ENCODE results near the gene GDF7. TPM values are rescaled to one million over a fixed set of nuclear protein-coding genes. Genes with fewer than 3 reads are reported as not detected.

The GDF7 gene
- total and polyA plus RNA-seq, 3 donors from 2014 or later: 0.62 to 1.1 (median 0.69) TPM

GRCh38 chr2:20619624-20620024, 47.3 kb upstream of the GDF7 start:
- Histone ChIP-seq H3K4me1 (peaks cover 41% of the 10 kb centered on the region), H3K27me3 (no peaks in the 10 kb centered on the region), H3K36me3 (ENCODE audit: low read depth, missing control alignments) (no peaks in the 10 kb centered on the region), H3K9me3 (no peaks in the 10 kb centered on the region), H3K4me3 (no peak overlapping the region), H3K27ac (peak overlapping the region; percentile 96)
- 71 to 85% methylated on average over 10 to 13 of the region's 13 CpGs for WGBS, 2 donors
- TF ChIP-seq CTCF (IDR thresholded peaks at IDR 0.05): no peak
- no peak for DNase-seq
- intact Hi-C loops (cut with DNase I; ENCODE audit: low total_unique reads): no loop called here

- H3K27me3 ChIP-seq: no peaks in the 10 kb centered on the region
- H3K9me3 ChIP-seq: no peaks in the 10 kb centered on the region
- DNase-seq: no peak
- TF ChIP-seq CTCF (IDR thresholded peaks at IDR 0.05): no peak
- no peak for TF ChIP-seq POLR2A (IDR thresholded peaks at IDR 0.05)
- peaks cover 41% of the 10 kb centered on the region for H3K4me1 ChIP-seq
- peak overlapping the region; percentile 96 for H3K27ac ChIP-seq
- 82 to 86% methylated on average over 8 of the region's 8 CpGs for WGBS, 2 donors
- intact Hi-C loops (cut with DNase I; ENCODE audit: low total_unique reads): no loop called here
- H3K4me3 ChIP-seq: no peak overlapping the region
- H3K36me3 ChIP-seq (ENCODE audit: low read depth, missing control alignments): no peaks in the 10 kb centered on the region
Observed at GRCh38 chr2:20620271-20620681, 46.7 kb upstream of the GDF7 start.

GRCh38 chr2:20620696-20621365, 46.1 kb upstream of the GDF7 start:
- no peak for TF ChIP-seq CTCF (IDR thresholded peaks at IDR 0.05)
- TF ChIP-seq POLR2A (IDR thresholded peaks at IDR 0.05): no peak
- peaks cover 41% of the 10 kb centered on the region for H3K4me1 ChIP-seq
- 80 to 92% methylated on average over 3 to 4 of the region's 4 CpGs for WGBS, 2 donors
- intact Hi-C loops (cut with DNase I; ENCODE audit: low total_unique reads): no loop called here
- no peak for DNase-seq
- H3K36me3 ChIP-seq (ENCODE audit: low read depth, missing control alignments): no peaks in the 10 kb centered on the region
- no peaks in the 10 kb centered on the region for H3K27me3 ChIP-seq
- no peaks in the 10 kb centered on the region for H3K9me3 ChIP-seq
- peak overlapping the region in 1 of 2 donors; percentile 96 for H3K27ac ChIP-seq
- no peak overlapping the region for H3K4me3 ChIP-seq

GRCh38 chr2:20621366-20622295, 45.3 kb upstream of the GDF7 start:
- H3K36me3 ChIP-seq (ENCODE audit: low read depth, missing control alignments): no peaks in the 10 kb centered on the region
- WGBS, 2 donors: 86 to 95% methylated on average over 7 to 12 of the region's 12 CpGs
- H3K4me1 ChIP-seq: peaks cover 40% of the 10 kb centered on the region
- H3K4me3 ChIP-seq: no peak overlapping the region
- no peak for DNase-seq
- intact Hi-C loops (cut with DNase I; ENCODE audit: low total_unique reads): no loop called here
- H3K27ac ChIP-seq: peak overlapping the region in 1 of 2 donors; percentile 96
- TF ChIP-seq CTCF (IDR thresholded peaks at IDR 0.05) (no peak), POLR2A (IDR thresholded peaks at IDR 0.05) (no peak)
- no peaks in the 10 kb centered on the region for H3K27me3 ChIP-seq
- H3K9me3 ChIP-seq: no peaks in the 10 kb centered on the region
